GM10266 (cell line): ENCODE results near the gene FAM240A.

Source experiments
- DNase-seq: peaks from one replicate; pipeline ENCODE4 v3.0.0; 2012; ENCODE audit errors: extremely low spot score
- CTCF ChIP-seq: IDR thresholded peaks from 2 replicates; pipeline ENCODE4 v1.5.1; 2012; ENCODE audit warnings: mild to moderate bottlenecking, low read depth; ENCODE audit not compliant: control insufficient read depth, insufficient read depth; ENCODE audit errors: missing control alignments

FAM240A gene

DNA sequence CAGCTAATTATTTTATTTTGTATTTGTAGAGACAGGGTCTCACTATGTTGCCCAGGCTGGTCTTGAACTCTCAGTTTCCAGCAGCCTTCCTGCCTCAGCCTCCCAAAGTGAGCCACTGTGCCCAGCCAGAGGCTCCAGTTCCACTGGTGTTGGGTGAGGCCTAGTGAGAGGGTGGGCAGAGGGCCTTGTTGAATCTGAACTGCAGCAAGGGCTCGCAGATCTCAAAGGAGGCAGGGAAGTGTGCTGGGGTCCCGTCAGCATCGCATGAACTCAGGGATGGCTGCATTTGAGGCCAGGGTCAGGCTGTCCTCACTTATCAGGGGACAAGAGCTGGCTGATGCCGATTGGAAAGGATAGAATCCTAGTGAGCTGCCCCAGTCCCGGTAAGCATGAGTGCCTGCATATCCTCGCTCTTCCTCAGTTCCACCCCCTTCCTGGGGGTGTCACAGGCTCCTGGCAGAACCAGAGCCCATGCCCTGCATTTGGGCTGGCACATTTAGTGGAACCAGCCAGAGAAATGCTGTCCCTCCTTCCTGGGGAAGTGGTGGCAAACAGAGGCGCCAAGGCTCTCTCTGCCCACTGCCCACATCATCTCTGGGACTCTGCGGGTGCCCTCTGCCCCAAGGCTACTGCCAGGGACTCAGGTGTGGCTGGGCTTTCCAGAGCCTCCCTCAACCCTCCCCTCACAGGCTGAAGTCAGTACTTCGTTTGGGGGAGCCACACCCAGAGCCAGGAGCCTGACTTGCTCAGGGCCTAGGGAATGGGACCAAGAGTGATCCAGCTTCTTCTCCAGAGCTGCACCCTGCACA is 57.1 kb downstream of the FAM240A start:
- DNase-seq, result no peak
- no peak for TF ChIP-seq CTCF

- DNase-seq, result no peak
- no peak for TF ChIP-seq CTCF
Measured at GRCh38 chr3:46670000-46670890, 57.9 kb downstream of the FAM240A start.

GRCh38 chr3:46670891-46671427 is 58.6 kb downstream of the FAM240A start:
- DNase-seq, result no peak
- TF ChIP-seq CTCF, result no peak

GRCh38 chr3:46671541-46672348 is 59.4 kb downstream of the FAM240A start:
- TF ChIP-seq CTCF, result no peak
- no peak for DNase-seq

- no peak for DNase-seq
- TF ChIP-seq CTCF, result no peak
Measured at GRCh38 chr3:46672349-46672695, 60.0 kb downstream of the FAM240A start.

DNA sequence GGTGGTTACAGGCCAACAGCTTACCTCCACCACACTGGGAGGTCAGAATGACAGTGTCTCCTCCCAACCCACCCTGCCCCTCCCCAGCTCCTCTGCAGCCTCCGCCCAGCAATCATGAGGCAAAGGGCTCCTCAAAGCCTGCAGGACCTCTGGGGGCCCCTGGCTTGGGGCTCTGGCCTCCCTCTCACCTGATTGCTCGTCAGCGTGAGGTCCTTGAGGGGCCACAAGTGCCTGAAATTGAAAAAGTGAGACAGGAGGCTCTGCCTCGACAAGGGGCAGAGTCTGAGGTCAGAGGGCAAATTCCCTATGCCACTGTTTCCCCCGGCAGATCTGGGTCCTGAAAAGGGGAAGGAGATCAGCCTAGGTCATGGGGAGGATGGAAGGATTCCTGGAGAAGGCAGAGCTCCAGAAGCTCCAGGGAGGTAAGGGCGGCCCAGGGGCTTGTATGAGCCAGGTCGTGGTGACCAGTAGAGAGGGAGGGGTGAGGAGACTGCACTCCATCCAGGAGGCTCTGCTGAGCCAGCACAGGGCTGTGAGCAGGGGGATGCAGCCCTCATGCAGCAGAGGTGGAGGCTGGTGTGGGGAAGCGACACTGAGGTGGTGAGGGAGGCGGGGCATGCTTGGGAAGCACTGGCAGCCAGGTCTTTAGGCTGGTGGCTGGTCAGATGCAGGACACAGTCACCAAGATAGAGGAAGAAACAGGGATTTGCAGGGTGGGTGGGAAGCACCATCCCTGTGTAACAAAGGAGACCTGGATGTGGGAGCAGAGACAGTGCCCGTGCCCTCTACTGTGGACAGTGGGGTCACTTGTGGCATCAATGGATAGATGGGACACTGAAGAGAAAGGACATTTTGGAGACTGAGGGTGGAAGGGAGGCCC is 61.1 kb downstream of the FAM240A start:
- TF ChIP-seq CTCF, result no peak
- no peak for DNase-seq
